NCI-H82 (cell line): ENCODE data around the gene RPS6KB2.

Source experiments
- DNase-seq: peaks from one replicate; lab custom pipeline; 2025; lab: John Stamatoyannopoulos, UW

RPS6KB2 gene

GRCh38 chr11:67428052-67429001, at the start of gene RPS6KB2:
TSS of gene RPS6KB2 (plus strand) at chr11:67428494. CDS start at chr11:67428546, 52 bp downstream.
- peak; percentile 97 for DNase-seq

GRCh38 chr11:67378544-67378943, 49.8 kb upstream of the RPS6KB2 start:
- no peak for DNase-seq

- DNase-seq = no peak
Measured at GRCh38 chr11:67379061-67380058, 48.9 kb upstream of the RPS6KB2 start.

GRCh38 chr11:67381244-67381972, 46.9 kb upstream of the RPS6KB2 start:
- no peak for DNase-seq

- DNase-seq = peak; percentile 83
Measured at GRCh38 chr11:67382276-67383136, 45.8 kb upstream of the RPS6KB2 start.

- no peak for DNase-seq
Measured at GRCh38 chr11:67384851-67385366, 43.4 kb upstream of the RPS6KB2 start.

- DNase-seq = peak; percentile 19
Measured at GRCh38 chr11:67387069-67387468, 41.2 kb upstream of the RPS6KB2 start.

- peak; percentile 51 for DNase-seq
Measured at GRCh38 chr11:67387518-67387917, 40.8 kb upstream of the RPS6KB2 start.

- peak; percentile 63 for DNase-seq
Measured at GRCh38 chr11:67389477-67389876, 38.8 kb upstream of the RPS6KB2 start.

- DNase-seq = no peak
Measured at GRCh38 chr11:67390947-67391303, 37.4 kb upstream of the RPS6KB2 start.

- peak; percentile 96 for DNase-seq
Measured at GRCh38 chr11:67391304-67392182, 36.8 kb upstream of the RPS6KB2 start, which contains the start of gene RAD9A. TSS of gene RAD9A (plus strand) at chr11:67391986. CDS start at chr11:67392045, 59 bp downstream.

GRCh38 chr11:67392183-67392715, 36.0 kb upstream of the RPS6KB2 start:
- DNase-seq = no peak

GRCh38 chr11:67393437-67393836, 34.9 kb upstream of the RPS6KB2 start:
- DNase-seq = no peak

- no peak for DNase-seq
Measured at GRCh38 chr11:67393990-67394389, 34.3 kb upstream of the RPS6KB2 start.

GRCh38 chr11:67395555-67396258, 32.6 kb upstream of the RPS6KB2 start:
- DNase-seq = no peak

GRCh38 chr11:67396259-67396581, 32.1 kb upstream of the RPS6KB2 start:
- DNase-seq = no peak

- DNase-seq = no peak
Measured at GRCh38 chr11:67396587-67397389, 31.5 kb upstream of the RPS6KB2 start.

GRCh38 chr11:67397536-67397935, 30.8 kb upstream of the RPS6KB2 start:
- DNase-seq = no peak
